ENCODE measurements around the gene PNKD. TPM values are rescaled to one million over a fixed set of nuclear protein-coding genes. Genes with fewer than 3 reads are reported as not detected.
"Not testable (repeated sequence)": the region's sequence is repeated elsewhere in the genome, so short reads cannot be mapped to it uniquely, and the experiment has no call there.

Gene PNKD
- total RNA-seq, 1 experiment from 2014 or later = 25.5 TPM

DNA sequence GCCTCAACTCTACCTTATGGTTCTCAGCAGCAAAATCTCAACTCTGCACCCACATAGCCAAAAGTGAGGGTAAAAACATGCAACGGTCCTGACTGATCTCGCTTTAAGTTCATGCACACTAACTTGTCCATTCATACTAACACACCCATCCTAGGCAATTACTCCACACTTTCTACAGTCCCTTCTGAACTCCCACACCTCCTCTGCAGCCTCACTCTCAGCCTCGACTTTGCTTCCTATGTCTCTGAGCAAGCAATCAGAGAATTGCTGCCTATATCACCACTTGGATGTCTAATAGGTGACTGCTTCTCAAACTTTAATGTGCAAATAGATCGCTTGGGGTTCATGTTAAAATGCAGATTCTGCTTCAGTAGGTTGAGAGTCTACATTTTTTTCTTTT lies 29.8 kb downstream of the PNKD start:
- DNase-seq (ENCODE audit: low read depth, low spot score) = no peak
- in situ Hi-C loops (cut with HindIII; ENCODE audit: low pct_unique_long_range_greater_than_20kb, low sequenced_read_pairs) = no loop called here

DNA sequence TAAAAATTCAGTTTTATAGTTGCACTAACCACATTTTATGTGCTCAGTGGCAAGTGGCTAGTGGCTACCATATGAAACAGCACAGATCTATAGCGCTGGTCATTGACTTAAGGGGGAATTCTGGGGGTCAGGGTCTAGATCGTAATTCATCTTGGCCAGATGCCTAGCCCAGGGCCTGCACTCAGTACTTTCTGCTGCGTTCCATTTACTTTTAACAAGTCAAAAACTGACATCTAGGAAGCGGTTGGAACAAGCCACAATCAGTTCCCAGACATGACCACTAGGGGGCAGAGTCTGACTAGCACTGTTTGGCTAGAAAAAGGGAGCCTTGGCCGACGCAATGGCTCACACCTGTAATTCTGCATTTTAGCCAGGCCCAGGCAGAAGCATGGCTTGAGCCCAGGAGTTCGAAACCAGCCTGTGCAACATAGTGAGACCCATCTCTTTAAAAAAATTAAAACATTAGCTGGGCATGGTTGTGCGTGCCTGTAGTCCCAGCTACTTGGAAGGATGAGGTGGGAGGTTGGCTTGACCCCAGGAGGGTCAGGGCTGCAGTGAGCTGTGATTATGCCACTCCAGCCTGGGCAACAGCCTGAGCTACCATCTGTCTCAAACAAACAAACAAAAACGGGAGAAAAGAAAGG lies 31.0 kb downstream of the PNKD start:
- in situ Hi-C loops (cut with HindIII; ENCODE audit: low pct_unique_long_range_greater_than_20kb, low sequenced_read_pairs) = no loop called here

DNA sequence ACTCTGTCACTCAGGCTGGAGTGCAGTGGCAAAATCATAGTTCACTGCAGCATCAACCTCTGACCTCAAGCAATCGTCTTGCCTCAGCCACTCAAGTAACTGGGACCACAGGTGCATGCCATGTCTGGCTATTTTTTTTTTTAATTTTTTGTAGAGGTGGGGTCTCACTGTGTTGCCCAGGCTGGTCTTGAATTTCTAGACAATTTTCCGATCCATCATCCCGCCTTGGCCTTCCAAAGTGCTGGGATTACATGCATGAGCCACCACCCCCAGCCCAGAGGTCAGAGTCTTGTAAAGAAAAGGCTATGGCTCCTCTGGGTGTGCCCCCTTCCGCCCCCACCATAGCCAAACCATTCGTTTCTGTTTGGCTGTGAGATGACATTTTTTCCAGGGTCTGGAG lies 35.1 kb downstream of the PNKD start:
- in situ Hi-C loops (cut with HindIII; ENCODE audit: low pct_unique_long_range_greater_than_20kb, low sequenced_read_pairs) = no loop called here
- no peak for DNase-seq (ENCODE audit: low read depth, low spot score)

More for the DNA sequence above, 31.0 kb downstream of the PNKD start:
- peak; percentile 87 for DNase-seq (ENCODE audit: low read depth, low spot score)

DNA sequence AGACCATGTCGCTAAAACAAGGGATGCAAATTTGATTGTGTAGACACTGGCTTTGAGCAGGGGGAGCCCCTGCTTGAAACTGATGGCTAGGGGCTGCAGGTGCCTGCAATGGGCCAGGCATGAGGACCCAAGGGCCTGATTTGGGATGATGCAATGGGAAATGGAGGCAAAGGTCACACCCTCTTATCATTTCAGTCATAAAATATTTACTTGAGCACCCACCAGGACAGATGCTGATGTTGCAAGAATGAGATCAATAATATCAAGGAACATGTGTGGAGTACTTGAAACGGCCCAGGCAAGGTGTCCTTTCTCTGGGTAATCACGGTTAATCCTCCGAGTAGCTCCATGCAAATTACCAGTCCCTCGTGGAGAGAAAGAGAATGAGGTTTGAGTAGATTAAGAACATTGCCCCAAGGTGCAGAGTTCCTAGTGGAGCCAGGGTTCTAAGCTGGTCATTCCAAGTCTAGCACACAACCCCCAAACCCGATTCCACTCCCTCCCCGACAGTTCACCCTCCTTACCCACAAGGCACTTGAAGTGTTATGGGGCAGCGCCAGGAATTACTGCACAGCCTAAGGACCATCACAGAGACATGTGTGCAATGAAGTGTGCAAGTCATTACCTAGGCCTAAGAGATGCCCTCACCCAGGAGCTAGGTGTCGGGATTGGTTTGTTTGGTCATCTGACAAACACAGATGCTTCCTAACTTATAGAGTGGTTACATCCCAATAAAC lies 36.0 kb downstream of the PNKD start:
- in situ Hi-C loops (cut with HindIII; ENCODE audit: low pct_unique_long_range_greater_than_20kb, low sequenced_read_pairs) = no loop called here
- DNase-seq (ENCODE audit: low read depth, low spot score) = no peak

DNA sequence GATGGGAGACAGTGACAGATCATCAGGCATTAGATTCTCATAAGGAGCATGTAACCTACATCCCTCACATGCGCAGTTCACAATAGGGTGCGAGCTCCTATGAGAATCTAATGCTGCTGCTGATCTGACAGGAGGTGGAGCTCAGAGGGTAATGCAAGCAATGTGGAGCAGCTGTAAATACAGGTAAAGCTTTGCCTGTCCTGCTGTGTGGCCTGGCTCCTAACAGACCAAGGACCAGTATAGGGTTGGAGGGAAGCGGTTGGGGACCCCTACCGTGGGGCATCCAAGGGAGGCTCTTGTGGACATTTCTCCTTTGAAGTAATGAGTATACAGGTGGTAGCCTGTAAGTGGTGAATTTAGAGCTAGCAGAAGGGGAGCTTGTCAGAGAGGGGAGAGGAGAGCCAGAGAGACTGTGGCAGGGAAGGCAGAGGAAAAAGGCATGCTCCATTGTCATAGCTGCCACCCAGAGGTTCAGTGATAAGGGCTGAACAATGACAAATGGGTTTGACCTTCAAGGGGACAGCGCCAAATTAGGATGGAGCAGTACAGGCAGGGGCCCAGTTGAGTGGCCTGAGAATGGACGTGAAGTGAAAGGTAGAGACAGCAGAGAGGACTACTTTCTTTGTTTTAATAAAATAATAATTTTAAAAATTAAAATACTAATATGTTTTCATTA lies 37.2 kb downstream of the PNKD start:
- in situ Hi-C loops (cut with HindIII; ENCODE audit: low pct_unique_long_range_greater_than_20kb, low sequenced_read_pairs) = no loop called here

DNA sequence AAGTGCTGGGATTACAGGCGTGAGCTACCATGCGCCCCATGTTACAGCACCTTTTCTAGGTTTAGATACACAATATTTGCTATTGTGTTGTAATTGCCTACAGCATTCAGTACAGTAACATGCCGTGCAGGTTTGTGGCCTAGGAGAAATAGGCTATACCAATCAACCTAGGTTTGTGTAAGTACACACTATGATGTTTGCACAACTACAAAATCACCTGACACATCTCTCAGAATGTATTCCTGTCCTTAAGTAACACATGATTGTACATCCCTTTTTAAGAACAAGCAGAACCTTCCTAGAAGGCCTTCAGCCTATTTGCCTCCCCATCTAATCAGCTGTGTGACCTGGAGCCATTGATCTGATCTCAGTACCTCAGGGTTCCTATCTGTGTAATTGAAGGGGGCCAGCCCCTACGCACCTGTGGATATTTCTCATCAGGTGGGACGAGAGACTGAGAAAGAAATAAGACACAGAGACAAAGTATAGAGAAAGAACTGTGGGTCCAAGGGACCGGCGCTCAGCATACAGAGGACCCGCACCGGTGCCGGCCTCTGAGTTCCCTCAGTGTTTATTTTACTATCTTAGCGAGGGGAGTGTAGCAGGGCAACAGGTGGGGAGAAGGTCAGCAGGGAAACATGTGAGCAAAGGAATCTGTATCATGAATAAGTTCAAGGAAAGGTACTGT lies 40.7 kb downstream of the PNKD start:
- in situ Hi-C loops (cut with HindIII; ENCODE audit: low pct_unique_long_range_greater_than_20kb, low sequenced_read_pairs) = no loop called here
- DNase-seq (ENCODE audit: low read depth, low spot score) = no peak

More for the DNA sequence above, 37.2 kb downstream of the PNKD start:
- no peak for DNase-seq (ENCODE audit: low read depth, low spot score)

DNA sequence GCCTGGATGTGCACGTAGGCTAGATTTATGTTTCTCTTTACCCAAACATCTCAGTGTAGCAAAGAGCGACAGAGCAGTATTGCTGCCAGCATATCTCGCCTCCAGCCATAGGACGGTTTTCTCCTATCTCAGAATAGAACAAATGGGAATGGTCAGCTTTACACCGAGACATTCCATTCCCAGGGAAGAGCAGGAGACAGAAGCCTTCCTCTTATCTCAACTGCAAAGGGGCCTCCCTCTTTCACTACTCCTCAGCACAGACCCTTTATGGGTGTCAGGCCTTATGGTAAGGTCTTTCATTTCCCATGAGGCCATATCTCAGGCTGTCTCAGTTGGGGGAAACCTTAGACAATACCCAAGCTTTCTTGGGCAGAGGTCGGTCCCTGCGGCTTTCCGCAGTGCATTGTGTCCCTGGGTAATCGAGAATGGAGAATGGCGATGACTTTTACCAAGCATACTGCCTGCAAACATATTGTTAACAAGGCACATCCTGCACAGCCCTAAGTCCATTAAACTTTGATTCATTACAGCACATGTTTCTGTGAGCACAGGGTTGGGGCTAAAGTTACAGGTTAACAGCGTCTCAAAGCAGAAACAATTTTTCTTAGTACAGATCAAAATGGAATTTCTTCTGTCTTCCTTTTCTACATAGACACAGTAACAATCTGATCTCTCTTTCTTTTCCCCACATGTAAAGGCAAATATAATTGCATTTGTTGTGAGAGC lies 41.4 kb downstream of the PNKD start:
- DNase-seq (ENCODE audit: low read depth, low spot score); in situ Hi-C loops (cut with HindIII; ENCODE audit: low pct_unique_long_range_greater_than_20kb, low sequenced_read_pairs): not testable (repeated sequence)

DNA sequence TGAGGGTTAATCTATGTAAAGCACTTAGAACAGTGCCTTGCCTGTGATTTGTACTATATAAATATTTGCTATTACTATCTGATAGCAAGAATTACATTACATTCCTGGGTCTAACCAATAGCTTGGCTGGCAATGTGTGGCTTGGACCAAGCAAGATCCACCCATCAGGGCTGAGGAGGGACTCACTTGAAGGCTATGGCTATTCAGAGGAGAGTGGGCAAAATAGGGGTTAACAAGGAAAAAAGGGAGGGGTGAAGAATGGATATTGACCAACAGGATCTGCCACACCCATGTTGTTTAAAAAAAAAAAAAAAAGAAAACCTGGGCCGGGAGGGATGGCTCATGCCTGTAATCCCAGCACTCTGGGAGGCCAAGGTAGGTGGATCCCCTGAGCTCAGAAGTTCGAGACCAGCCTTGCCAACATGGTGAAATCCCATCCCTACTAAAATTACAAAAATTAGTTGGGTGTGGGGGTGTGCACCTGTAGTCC lies 42.0 kb downstream of the PNKD start:
- in situ Hi-C loops (cut with HindIII; ENCODE audit: low pct_unique_long_range_greater_than_20kb, low sequenced_read_pairs) = no loop called here
- no peak for DNase-seq (ENCODE audit: low read depth, low spot score)

DNA sequence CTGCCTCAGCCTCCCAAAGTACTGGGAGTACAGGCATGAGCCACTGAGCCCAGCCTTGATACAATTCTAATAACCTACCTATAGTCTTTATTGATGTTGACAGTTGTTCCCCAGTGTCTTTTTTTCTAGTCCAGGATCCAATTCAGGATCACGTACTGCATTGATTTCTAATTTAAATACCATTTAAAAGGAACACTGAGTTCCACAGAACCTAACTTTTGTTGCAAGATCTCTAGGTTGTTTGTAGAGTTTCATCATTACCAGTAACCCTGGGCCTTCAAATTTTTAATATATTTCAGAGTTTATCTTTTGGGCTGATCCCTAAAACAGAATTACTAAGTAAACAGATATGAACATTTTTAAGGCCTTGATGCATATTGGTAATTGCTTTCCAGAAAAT lies 43.0 kb downstream of the PNKD start:
- in situ Hi-C loops (cut with HindIII; ENCODE audit: low pct_unique_long_range_greater_than_20kb, low sequenced_read_pairs) = no loop called here
- no peak for DNase-seq (ENCODE audit: low read depth, low spot score)

DNA sequence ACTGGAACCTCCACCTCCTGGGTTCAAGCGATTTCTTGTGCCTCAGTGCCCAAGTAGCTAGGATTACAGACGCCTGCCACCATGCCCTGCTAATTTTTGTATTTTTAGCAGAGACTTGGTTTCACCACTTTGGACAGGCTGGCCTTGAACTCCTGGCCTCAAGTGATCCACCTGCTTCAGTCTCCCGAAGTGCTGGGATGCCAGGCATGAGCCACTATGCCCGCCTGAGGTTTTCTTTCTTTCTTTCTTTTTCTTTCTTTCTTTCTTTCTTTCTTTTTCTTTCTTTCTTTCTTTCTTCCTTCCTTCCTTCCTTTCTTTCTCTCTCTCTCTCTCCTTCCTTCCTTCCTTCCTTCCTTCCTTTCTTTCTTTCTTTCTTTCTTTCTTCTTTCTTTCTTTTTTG lies 44.4 kb downstream of the PNKD start:
- DNase-seq (ENCODE audit: low read depth, low spot score); in situ Hi-C loops (cut with HindIII; ENCODE audit: low pct_unique_long_range_greater_than_20kb, low sequenced_read_pairs): not testable (repeated sequence)

DNA sequence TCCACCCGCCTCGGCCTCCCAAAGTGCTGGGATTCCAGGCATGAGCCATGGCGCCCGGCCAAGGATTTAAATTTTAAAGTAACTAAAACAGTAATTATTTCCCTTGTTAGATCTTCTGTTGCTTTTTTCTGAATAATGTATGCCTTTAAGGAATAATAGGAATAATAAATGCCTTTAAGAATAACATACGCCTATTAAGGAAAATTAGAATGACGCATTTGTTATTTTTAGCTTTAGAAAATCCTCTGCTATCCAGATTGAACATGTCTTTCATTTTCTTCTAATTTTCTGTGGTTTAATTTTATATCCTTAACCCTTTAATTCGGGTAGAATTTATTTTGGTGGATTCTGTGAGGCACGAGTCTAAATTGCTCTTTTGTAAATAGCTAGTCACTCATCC lies 45.1 kb downstream of the PNKD start:
- in situ Hi-C loops (cut with HindIII; ENCODE audit: low pct_unique_long_range_greater_than_20kb, low sequenced_read_pairs) = no loop called here
- DNase-seq (ENCODE audit: low read depth, low spot score) = no peak

DNA sequence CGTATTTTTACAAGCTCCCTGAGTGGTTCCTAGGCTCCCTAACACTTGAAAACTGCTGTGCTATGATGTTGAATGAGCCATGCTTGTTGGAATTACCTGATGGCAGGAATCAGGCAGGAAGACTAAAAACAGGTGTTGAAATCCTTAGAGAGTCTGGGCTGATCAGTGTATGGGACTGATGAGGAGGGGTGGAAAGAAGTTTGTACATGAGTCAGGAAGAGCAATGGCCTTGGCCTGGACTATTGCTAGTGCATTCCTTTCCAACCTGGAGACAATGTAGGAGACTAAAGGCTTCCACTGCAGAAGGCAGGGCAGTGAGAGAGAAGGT lies 46.9 kb downstream of the PNKD start:
- no peak for DNase-seq (ENCODE audit: low read depth, low spot score)
- in situ Hi-C loops (cut with HindIII; ENCODE audit: low pct_unique_long_range_greater_than_20kb, low sequenced_read_pairs) = no loop called here

DNA sequence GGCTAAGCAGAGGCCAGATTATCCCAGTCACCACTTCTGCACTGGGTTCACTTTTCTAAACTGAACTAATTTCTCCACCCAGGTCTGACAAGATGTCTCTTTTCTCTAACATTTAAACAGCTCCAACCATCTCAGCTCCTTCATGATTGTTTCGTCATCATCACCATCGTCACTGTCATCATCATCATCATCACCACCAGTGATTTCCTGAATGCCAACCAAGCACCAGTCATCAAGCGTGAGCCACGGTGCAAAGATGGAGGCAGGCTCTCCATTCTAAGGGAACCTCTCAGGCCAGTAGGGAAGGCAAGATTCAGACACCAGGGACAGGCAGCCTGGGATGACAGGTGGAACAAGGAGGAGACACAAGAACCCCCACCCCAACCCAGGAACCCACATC lies 47.5 kb downstream of the PNKD start:
- in situ Hi-C loops (cut with HindIII; ENCODE audit: low pct_unique_long_range_greater_than_20kb, low sequenced_read_pairs) = no loop called here
- no peak for DNase-seq (ENCODE audit: low read depth, low spot score)

DNA sequence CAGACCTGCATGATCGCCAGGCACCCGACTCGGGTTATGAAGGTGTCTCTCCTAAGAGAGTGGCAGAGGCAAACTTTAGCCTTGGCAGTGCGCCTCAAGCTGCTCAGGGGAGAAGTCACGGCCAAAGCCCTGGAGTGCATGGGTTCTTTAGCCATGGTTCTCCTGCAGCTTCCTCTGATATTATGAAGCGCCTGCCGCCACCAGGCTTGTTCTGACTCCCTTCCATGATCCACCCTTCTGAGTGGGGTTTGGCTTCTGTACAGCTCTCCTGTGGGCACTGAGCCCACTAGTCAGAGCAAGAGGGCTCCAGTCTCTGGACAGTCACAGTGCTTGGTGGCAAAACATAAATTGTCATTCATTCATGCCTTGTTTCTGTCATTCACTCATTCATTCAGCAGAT lies 47.9 kb downstream of the PNKD start:
- in situ Hi-C loops (cut with HindIII; ENCODE audit: low pct_unique_long_range_greater_than_20kb, low sequenced_read_pairs) = no loop called here
- DNase-seq (ENCODE audit: low read depth, low spot score) = no peak

DNA sequence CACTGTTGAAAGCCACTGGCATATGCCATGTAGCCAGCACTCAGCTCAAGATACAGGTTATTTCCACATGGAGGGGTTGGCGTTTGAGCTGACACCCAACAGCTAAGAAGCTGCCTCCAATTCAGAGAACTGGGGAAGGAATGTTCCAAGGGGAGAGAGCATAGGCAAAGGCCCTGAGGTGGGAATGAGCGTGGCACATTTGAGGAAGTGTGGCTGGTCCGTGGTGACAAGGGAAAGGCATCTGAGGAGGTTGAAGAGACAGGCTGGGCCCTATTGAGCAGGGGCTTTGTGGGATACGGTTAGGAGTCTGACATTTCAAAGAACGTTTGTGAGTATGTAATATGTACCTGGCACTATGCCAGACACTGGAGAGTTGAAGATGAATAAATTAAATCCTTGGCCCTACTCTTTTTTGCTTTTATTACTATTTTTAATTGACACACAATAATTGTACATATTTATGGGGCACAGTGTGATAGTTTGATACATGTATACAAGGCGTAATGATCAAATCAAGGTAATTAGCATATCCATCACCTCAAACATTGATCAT lies 49.6 kb downstream of the PNKD start:
- DNase-seq (ENCODE audit: low read depth, low spot score) = no peak
- in situ Hi-C loops (cut with HindIII; ENCODE audit: low pct_unique_long_range_greater_than_20kb, low sequenced_read_pairs) = no loop called here

DNA sequence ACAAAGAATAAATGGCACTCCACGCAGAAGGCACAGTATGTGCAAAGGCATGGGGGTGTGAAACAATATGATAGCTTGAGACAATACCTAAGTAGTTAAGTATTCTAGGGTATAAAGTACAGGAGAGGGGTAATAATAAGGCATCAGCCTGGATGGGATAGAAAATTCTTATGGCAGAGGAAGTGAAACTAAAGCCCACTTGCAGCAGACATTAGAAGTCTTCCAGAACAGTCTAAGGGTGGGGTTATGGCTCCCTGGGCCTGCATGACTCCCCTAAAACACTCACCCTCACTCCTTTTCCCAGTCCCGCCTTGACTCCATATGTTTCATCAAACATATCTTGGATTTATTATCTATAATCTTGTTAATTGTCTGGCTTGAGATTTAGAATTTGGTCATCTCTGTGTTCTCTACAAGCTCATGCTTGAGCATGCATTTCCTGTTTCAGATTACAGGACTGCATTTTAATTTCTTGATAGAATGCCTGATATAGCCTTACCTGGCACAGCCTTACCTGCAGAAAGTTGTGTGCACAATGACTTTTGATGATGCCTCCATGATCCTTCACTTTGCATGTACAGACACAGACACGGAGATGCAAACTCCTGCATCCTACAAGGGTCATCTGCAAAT lies 50.5 kb downstream of the PNKD start:
- no peak for DNase-seq (ENCODE audit: low read depth, low spot score)
- in situ Hi-C loops (cut with HindIII; ENCODE audit: low pct_unique_long_range_greater_than_20kb, low sequenced_read_pairs) = no loop called here

All from SK-MEL-5 (cell line).